MM.1S (cell line): ENCODE measurements around the gene RCAN1.

Experiments
- DNase-seq: peaks from one replicate; pipeline ENCODE4 v3.0.0-alpha.2; 2015
- H2AFZ ChIP-seq: fragments of 300-600 bp; sonication (generic); 2 replicates; pipeline ENCODE4 v1.6.0; 2016; ENCODE audit warnings: antibody characterized with exemption, low read length
- H3F3A ChIP-seq: fragments of 300-600 bp; sonication (generic); 2 replicates; pipeline ENCODE4 v1.6.1; 2016; ENCODE audit warnings: mild to moderate bottlenecking, antibody characterized with exemption, low read length, moderate library complexity, mixed read lengths; ENCODE audit not compliant: insufficient read depth
- H3K27ac ChIP-seq: fragments of 300-600 bp; sonication (generic); 2 replicates; pipeline ENCODE4 v1.5.1; 2016; ENCODE audit warnings: mild to moderate bottlenecking, low read length
- H3K27me3 ChIP-seq: fragments of 300-600 bp; sonication (generic); replicated peaks from 2 replicates; pipeline ENCODE4 v1.6.0; 2016; ENCODE audit warnings: low read length; ENCODE audit not compliant: insufficient read depth
- H3K36me3 ChIP-seq: fragments of 300-600 bp; sonication (generic); replicated peaks from 2 replicates; pipeline ENCODE4 v1.6.1; 2016; ENCODE audit warnings: mild to moderate bottlenecking, low read length, mixed read lengths; ENCODE audit not compliant: insufficient read depth
- H3K4me1 ChIP-seq: fragments of 300-600 bp; sonication (generic); 2 replicates; pipeline ENCODE4 v1.6.1; 2016; ENCODE audit warnings: low read length, mixed read lengths
- H3K4me2 ChIP-seq: fragments of 300-600 bp; sonication (generic); 2 replicates; pipeline ENCODE4 v1.6.0; 2016; ENCODE audit warnings: low read depth, low read length
- H3K4me3 ChIP-seq: fragments of 300-600 bp; sonication (generic); 2 replicates; pipeline ENCODE4 v1.5.1; 2016; ENCODE audit warnings: low read length, mixed read lengths
- H3K79me2 ChIP-seq: fragments of 300-600 bp; sonication (generic); 2 replicates; pipeline ENCODE4 v1.6.1; 2016; ENCODE audit warnings: mixed run types, low read length, mixed read lengths
- H3K9ac ChIP-seq: fragments of 300-600 bp; sonication (generic); 2 replicates; pipeline ENCODE4 v1.6.1; 2016; ENCODE audit warnings: low read length, mixed read lengths
- H3K9me2 ChIP-seq: fragments of 300-600 bp; sonication (generic); replicated peaks from 2 replicates; pipeline ENCODE4 v1.6.1; 2016; ENCODE audit warnings: mild to moderate bottlenecking, low read length, mixed read lengths; ENCODE audit not compliant: insufficient read depth
- H3K9me3 ChIP-seq: fragments of 300-600 bp; sonication (generic); replicated peaks from 2 replicates; pipeline ENCODE4 v1.6.1; 2016; ENCODE audit warnings: mild to moderate bottlenecking, low read length, mixed read lengths; ENCODE audit not compliant: insufficient read depth
- H4K20me1 ChIP-seq: fragments of 300-600 bp; sonication (generic); 2 replicates; pipeline ENCODE4 v1.6.1; 2016; ENCODE audit warnings: mild to moderate bottlenecking, low read length, moderate library complexity, mixed read lengths; ENCODE audit not compliant: insufficient read depth
- EZH2 ChIP-seq: fragments of 300-600 bp; sonication (generic); optimal IDR thresholded peaks from 2 replicates; pipeline ENCODE3; 2017; ENCODE audit warnings: low read depth, mild to moderate bottlenecking, antibody characterized with exemption, low read length, mixed read lengths
- EZH2phosphoT487 ChIP-seq: fragments of 300-600 bp; sonication (generic); IDR thresholded peaks from 2 replicates; pipeline ENCODE4 v1.6.1; 2018; ENCODE audit warnings: antibody characterized with exemption, low read length
- TF ChIP-seq, protein P1 (sequence below): fragments of 300-600 bp; sonication (generic); IDR thresholded peaks from 2 replicates; pipeline ENCODE4 v1.5.1; 2016; ENCODE audit warnings: antibody characterized with exemption, low read length, mixed read lengths

Gene RCAN1

DNA sequence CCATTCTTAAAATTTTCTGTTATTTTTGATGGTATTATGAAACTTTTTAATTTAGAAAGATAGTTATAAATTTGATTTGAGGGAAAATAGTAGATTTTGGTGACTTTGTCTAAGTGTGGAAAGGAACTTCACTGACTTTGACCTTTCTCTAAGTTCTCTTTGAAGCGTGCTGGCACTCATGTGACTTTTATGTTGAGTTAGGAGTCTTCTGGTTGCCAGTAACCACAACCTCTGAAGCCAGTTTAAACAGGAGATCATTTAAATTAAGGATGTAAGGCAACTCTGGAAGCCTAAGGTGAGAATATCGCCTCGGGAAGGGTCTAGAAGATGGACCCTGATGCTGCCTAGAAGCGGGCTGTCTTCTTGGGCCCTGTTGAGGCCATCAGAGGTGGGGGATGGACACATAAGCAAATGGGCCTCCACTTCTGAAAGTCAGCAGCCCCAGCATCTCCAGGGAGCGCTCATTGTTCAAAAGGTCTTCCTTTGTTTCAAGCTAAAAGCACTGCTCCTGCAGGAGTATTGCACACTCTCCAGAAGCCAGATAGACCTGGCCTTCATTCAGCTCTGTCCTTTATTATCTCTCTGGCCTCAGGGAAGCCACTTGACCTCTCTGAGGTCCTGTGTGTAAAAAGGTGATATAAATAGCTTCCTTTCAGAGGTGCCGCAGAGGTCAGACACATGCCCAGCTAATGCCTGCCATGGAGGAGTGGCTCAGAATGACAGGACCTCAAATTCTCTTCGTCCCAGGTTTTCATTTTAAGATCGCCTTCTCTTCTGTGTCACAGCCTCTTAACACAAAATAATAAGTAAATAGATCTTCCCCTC, 5.1 kb upstream of the RCAN1 start:
- Histone ChIP-seq H3F3A (no peaks in the 10 kb centered on the region), H3K36me3 (no peaks in the 10 kb centered on the region), H4K20me1 (no peaks in the 10 kb centered on the region), H3K27ac (no peak overlapping the region), H3K27me3 (no peaks in the 10 kb centered on the region), H3K79me2 (no peaks in the 10 kb centered on the region), H3K9me2 (no peaks in the 10 kb centered on the region), H3K4me2 (no peak overlapping the region), H3K9me3 (no peaks in the 10 kb centered on the region), H3K4me1 (peaks cover 8% of the 10 kb centered on the region), H2AFZ (no peak overlapping the region), H3K9ac (no peak overlapping the region), H3K4me3 (no peak overlapping the region)
- TF ChIP-seq, protein P1, sequence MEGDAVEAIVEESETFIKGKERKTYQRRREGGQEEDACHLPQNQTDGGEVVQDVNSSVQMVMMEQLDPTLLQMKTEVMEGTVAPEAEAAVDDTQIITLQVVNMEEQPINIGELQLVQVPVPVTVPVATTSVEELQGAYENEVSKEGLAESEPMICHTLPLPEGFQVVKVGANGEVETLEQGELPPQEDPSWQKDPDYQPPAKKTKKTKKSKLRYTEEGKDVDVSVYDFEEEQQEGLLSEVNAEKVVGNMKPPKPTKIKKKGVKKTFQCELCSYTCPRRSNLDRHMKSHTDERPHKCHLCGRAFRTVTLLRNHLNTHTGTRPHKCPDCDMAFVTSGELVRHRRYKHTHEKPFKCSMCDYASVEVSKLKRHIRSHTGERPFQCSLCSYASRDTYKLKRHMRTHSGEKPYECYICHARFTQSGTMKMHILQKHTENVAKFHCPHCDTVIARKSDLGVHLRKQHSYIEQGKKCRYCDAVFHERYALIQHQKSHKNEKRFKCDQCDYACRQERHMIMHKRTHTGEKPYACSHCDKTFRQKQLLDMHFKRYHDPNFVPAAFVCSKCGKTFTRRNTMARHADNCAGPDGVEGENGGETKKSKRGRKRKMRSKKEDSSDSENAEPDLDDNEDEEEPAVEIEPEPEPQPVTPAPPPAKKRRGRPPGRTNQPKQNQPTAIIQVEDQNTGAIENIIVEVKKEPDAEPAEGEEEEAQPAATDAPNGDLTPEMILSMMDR, result no peak
- no peak for TF ChIP-seq EZH2phosphoT487
- no peak for TF ChIP-seq EZH2
- no peak for DNase-seq

GRCh38 chr21:34618941-34619340, 4.0 kb upstream of the RCAN1 start:
- H3K27ac ChIP-seq, result no peak overlapping the region
- H3F3A ChIP-seq, result no peaks in the 10 kb centered on the region
- H3K4me1 ChIP-seq, result peaks cover 11% of the 10 kb centered on the region
- no peak overlapping the region for H2AFZ ChIP-seq
- H3K9me3 ChIP-seq, result no peaks in the 10 kb centered on the region
- H3K9ac ChIP-seq, result no peak overlapping the region
- TF ChIP-seq, protein P1, result no peak
- TF ChIP-seq EZH2, result no peak
- no peak for TF ChIP-seq EZH2phosphoT487
- H3K27me3 ChIP-seq, result no peaks in the 10 kb centered on the region
- no peaks in the 10 kb centered on the region for H3K36me3 ChIP-seq
- H3K79me2 ChIP-seq, result peaks cover 4% of the 10 kb centered on the region
- H4K20me1 ChIP-seq, result no peaks in the 10 kb centered on the region
- no peak overlapping the region for H3K4me2 ChIP-seq
- DNase-seq, result no peak
- H3K9me2 ChIP-seq, result no peaks in the 10 kb centered on the region
- no peak overlapping the region for H3K4me3 ChIP-seq

GRCh38 chr21:34617753-34618339, 2.9 kb upstream of the RCAN1 start:
- Histone ChIP-seq H3K79me2 (peaks cover 15% of the 10 kb centered on the region), H3K9me2 (no peaks in the 10 kb centered on the region), H4K20me1 (no peaks in the 10 kb centered on the region), H3K9ac (no peak overlapping the region), H3K4me1 (peaks cover 10% of the 10 kb centered on the region), H3K9me3 (no peaks in the 10 kb centered on the region), H3K27ac (no peak overlapping the region), H3K4me2 (no peak overlapping the region), H3K36me3 (no peaks in the 10 kb centered on the region), H3F3A (no peaks in the 10 kb centered on the region; the same call in 1 of the 2 replicates), H3K27me3 (no peaks in the 10 kb centered on the region), H2AFZ (no peak overlapping the region), H3K4me3 (no peak overlapping the region)
- no peak for DNase-seq
- no peak for TF ChIP-seq EZH2
- TF ChIP-seq EZH2phosphoT487, result no peak
- TF ChIP-seq, protein P1, result no peak
